ENCODE measurements around the gene KMT5B.

DNA sequence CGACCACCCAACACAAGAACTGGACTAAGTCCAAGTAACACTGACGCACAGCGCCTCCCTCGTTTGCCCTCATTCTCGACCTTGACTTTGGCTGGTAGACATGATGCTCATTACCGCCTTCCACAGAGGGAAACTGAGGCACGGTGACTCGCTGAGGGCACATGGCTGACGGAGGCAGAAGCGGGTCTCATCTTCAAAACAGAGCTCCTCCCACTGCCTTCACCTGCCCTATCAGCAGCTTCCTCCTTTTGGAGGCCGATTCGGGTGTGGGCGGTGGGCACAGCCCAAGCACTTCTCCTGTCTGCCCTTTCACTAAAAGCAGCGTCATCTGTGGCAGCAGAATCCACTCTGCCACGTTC lies 2.0 kb upstream of the KMT5B start:
- TF ChIP-seq CTCF (conservative IDR thresholded peaks at IDR 0.05) (no peak), EZH2 (IDR thresholded peaks at IDR 0.05; ENCODE audit: low read depth) (no peak)

Data from PC-9 (cell line).